ENCODE measurements around the gene ANKRD23. TPM values are rescaled to one million over a fixed set of nuclear protein-coding genes. Genes with fewer than 3 reads are reported as not detected.

ANKRD23 gene
- total and polyA plus RNA-seq, 2 of the 13 experiments (the other 11 are each of a cell fraction or from before 2014, with no cell fraction given), result 1.5 to 1.6 TPM

GRCh38 chr2:96816836-96817702 is 26.8 kb downstream of the ANKRD23 start (continued):
- TF ChIP-seq TIGD3 (CRISPR knock-in tag; IDR thresholded peaks at IDR 0.05; ENCODE audit: borderline replicate concordance) (no peak), PRMT3 (CRISPR knock-in tag; IDR thresholded peaks at IDR 0.05; ENCODE audit: borderline replicate concordance, low read depth) (no peak), ZNF850 (CRISPR knock-in tag; conservative IDR thresholded peaks at IDR 0.05) (no peak), HOXD1 (CRISPR knock-in tag; IDR thresholded peaks at IDR 0.05) (0 out of 2 replicates have a peak, but pooled peaks have one; percentile 10), CCAR2 (optimal IDR thresholded peaks at IDR 0.05; ENCODE audit: low read depth, low read length) (no peak), ZNF766 (CRISPR knock-in tag; IDR thresholded peaks at IDR 0.05; ENCODE audit: borderline replicate concordance) (no peak), ZNF598 (CRISPR knock-in tag; IDR thresholded peaks at IDR 0.05; ENCODE audit: borderline replicate concordance) (0 out of 2 replicates have a peak, but pooled peaks have one; percentile 17), ZNF550 (CRISPR knock-in tag; IDR thresholded peaks at IDR 0.05; ENCODE audit: borderline replicate concordance) (peak; percentile 77; the same call in 1 of the 2 replicates), POLR2AphosphoS2 (IDR thresholded peaks at IDR 0.05; ENCODE audit: low read depth, low read length) (no peak), ZNF746 (CRISPR knock-in tag; IDR thresholded peaks at IDR 0.05) (0 out of 2 replicates have a peak, but pooled peaks have one; percentile 58), HMGXB4 (CRISPR knock-in tag; IDR thresholded peaks at IDR 0.05; ENCODE audit: borderline replicate concordance in 1 of 2, low read depth in 1 of 2) (0 out of 4 replicates have a peak, but pooled peaks of 1 of the 2 experiments have one; percentile 48), MAFG (CRISPR knock-in tag; IDR thresholded peaks at IDR 0.05) (no peak), ZNF207 (IDR thresholded peaks at IDR 0.05; ENCODE audit: borderline replicate concordance) (no peak), AKAP8 (CRISPR knock-in tag; IDR thresholded peaks at IDR 0.05) (peak; percentile 72; the same call in 1 of the 2 replicates), THAP11 (CRISPR knock-in tag; IDR thresholded peaks at IDR 0.05) (no peak), U2AF1 (optimal IDR thresholded peaks at IDR 0.05; ENCODE audit: low read depth, low read length) (no peak), ZNF501 (CRISPR knock-in tag; IDR thresholded peaks at IDR 0.05) (0 out of 2 replicates have a peak, but pooled peaks have one; percentile 58), SIN3B (IDR thresholded peaks at IDR 0.05; ENCODE audit: low read length) (no peak), ZNF761 (CRISPR knock-in tag; conservative IDR thresholded peaks at IDR 0.05) (no peak; the same call in 1 of the 2 replicates), ZNF441 (CRISPR knock-in tag; IDR thresholded peaks at IDR 0.05; ENCODE audit: borderline replicate concordance) (no peak; the same call in none of the 2 replicates), SP2 (CRISPR knock-in tag; IDR thresholded peaks at IDR 0.05) (no peak; the same call in 1 of the 2 replicates)
- TF ChIP-seq, protein P1, sequence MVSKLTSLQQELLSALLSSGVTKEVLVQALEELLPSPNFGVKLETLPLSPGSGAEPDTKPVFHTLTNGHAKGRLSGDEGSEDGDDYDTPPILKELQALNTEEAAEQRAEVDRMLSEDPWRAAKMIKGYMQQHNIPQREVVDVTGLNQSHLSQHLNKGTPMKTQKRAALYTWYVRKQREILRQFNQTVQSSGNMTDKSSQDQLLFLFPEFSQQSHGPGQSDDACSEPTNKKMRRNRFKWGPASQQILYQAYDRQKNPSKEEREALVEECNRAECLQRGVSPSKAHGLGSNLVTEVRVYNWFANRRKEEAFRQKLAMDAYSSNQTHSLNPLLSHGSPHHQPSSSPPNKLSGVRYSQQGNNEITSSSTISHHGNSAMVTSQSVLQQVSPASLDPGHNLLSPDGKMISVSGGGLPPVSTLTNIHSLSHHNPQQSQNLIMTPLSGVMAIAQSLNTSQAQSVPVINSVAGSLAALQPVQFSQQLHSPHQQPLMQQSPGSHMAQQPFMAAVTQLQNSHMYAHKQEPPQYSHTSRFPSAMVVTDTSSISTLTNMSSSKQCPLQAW (CRISPR knock-in tag; IDR thresholded peaks at IDR 0.05), result peak; percentile 56; the same call in 1 of the 2 replicates
- TF ChIP-seq, protein P2, sequence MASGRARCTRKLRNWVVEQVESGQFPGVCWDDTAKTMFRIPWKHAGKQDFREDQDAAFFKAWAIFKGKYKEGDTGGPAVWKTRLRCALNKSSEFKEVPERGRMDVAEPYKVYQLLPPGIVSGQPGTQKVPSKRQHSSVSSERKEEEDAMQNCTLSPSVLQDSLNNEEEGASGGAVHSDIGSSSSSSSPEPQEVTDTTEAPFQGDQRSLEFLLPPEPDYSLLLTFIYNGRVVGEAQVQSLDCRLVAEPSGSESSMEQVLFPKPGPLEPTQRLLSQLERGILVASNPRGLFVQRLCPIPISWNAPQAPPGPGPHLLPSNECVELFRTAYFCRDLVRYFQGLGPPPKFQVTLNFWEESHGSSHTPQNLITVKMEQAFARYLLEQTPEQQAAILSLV (CRISPR knock-in tag; IDR thresholded peaks at IDR 0.05; ENCODE audit: borderline replicate concordance), result peak; percentile 70; the same call in 1 of the 2 replicates

Measured in HepG2 (cell line).